CD4-positive, alpha-beta T cell (primary cell): ENCODE results near the gene MAP3K21. TPM values are rescaled to one million over a fixed set of nuclear protein-coding genes. Genes with fewer than 3 reads are reported as not detected.

Experiments
- ATAC-seq: fragments of 200-7000 bp; cut with Tn5 transposase; one replicate; pipeline ENCODE4 v1.10.0; 2022; ENCODE audit warnings: mild to moderate bottlenecking; ENCODE audit not compliant: poor library complexity
- CTCF ChIA-PET: fragments of 350-600 bp; sonication (Branson Sonifier 250); formaldehyde crosslinking; loops from one replicate; lab custom pipeline; 2021; ENCODE audit warnings: antibody characterized with exemption, inconsistent platforms; lab: Charles Lee
- POLR2A ChIA-PET: fragments of 350-600 bp; sonication (Branson Sonifier 250); formaldehyde crosslinking; loops from one replicate; lab custom pipeline; 2021; ENCODE audit warnings: antibody characterized with exemption, inconsistent platforms; lab: Charles Lee
- DNase-seq, 14 experiments: peaks; one replicate each; pipeline ENCODE4 v3.0.0-alpha.2; 2013 to 2020; ENCODE audit warnings: mixed read lengths in 2 of 14
- H3K27ac ChIP-seq, 2 donors: one replicate each; pipeline versions ENCODE4 v1.5.1 to v1.7.0; 2013; ENCODE audit warnings: low read length in 2 of 2, low read depth in 1 of 2, mild to moderate bottlenecking in 1 of 2
- H3K27me3 ChIP-seq, 2 experiments: 1 replicate in 1 of 2; 2 replicates in 1 of 2; pipeline versions ENCODE4 v1.6.1 to v1.7.0; 2013; ENCODE audit warnings: low read length in 2 of 2, control low read depth in 1 of 2, mild to moderate bottlenecking in 1 of 2, moderate library complexity in 1 of 2; ENCODE audit not compliant: insufficient read depth in 2 of 2, control insufficient read depth in 1 of 2
- H3K36me3 ChIP-seq: one replicate; pipeline ENCODE4 v1.6.1; 2013; ENCODE audit warnings: low read length, control low read depth; ENCODE audit not compliant: insufficient read depth
- H3K4me1 ChIP-seq: one replicate; pipeline ENCODE4 v1.6.1; 2013; ENCODE audit warnings: low read length, control low read depth; ENCODE audit not compliant: insufficient read depth
- H3K4me3 ChIP-seq: one replicate; pipeline ENCODE4 v1.5.1; 2013; ENCODE audit warnings: mild to moderate bottlenecking, low read length, moderate library complexity
- H3K9me3 ChIP-seq, 2 experiments: 1 replicate in 1 of 2; 2 replicates in 1 of 2; pipeline versions ENCODE4 v1.6.1 to v1.7.0; 2013; ENCODE audit warnings: low read length in 2 of 2, mild to moderate bottlenecking in 2 of 2, control low read depth in 1 of 2, moderate library complexity in 1 of 2; ENCODE audit not compliant: control insufficient read depth in 1 of 2, insufficient read depth in 1 of 2
- H3K27ac Mint-ChIP-seq: one replicate; pipeline ENCODE4 v1.8.0; 2020; ENCODE audit warnings: mixed read lengths
- H3K27me3 Mint-ChIP-seq: one replicate; pipeline ENCODE4 v1.8.0; 2021; ENCODE audit warnings: mixed read lengths
- H3K36me3 Mint-ChIP-seq: one replicate; pipeline ENCODE4 v1.8.0; 2021; ENCODE audit warnings: low read depth, mixed read lengths
- H3K4me1 Mint-ChIP-seq: one replicate; pipeline ENCODE4 v1.8.0; 2021; ENCODE audit warnings: low read depth, mixed read lengths
- H3K4me3 Mint-ChIP-seq: one replicate; pipeline ENCODE4 v1.8.0; 2020; ENCODE audit warnings: mild to moderate bottlenecking, mixed read lengths
- H3K9me3 Mint-ChIP-seq: one replicate; pipeline ENCODE4 v1.8.0; 2020; ENCODE audit warnings: mixed read lengths
- CTCF ChIP-seq: fragments of 200-600 bp; IDR thresholded peaks from one replicate; pipeline ENCODE4 v1.8.0; 2022; ENCODE audit warnings: antibody characterized with exemption, mild to moderate bottlenecking
- intact Hi-C, 2 experiments: fragments of 100-400 bp; cut with DNase I in 1 of 2; cut with micrococcal nuclease in 1 of 2; formaldehyde crosslinking; loops; one replicate each; pipeline versions ENCODE4 v1.15.1 to v1.9.0; 2023 to 2025; cut with DNase I, micrococcal nuclease
- polyA plus RNA-seq, 2 donors: library from polyadenylated mRNA; unstranded; fragments of 120-200 nt; gene quantifications; one replicate each; pipeline ENCODE4 v1.2.1, GENCODE V29; 2013
- total RNA-seq, 174 experiments: library from RNA in 2 of 174; stranded (reverse) in 2 of 174; gene quantifications; one replicate each; pipeline ENCODE4 v1.2.3 and lab custom pipeline; 2021 to 2026

MAP3K21 gene
- total RNA-seq (under 1 TPM; 0.95 to 0.99 TPM), total RNA-seq (lab: John Stamatoyannopoulos, UW) (2.1 to 15.3 (median 5.9) reads per million in 172 experiments)
- 1.3 TPM for polyA plus RNA-seq (2013, experiment 1 of 2)
- polyA plus RNA-seq (2013, experiment 2 of 2) = 1.4 TPM

- no peaks in the 10 kb centered on the region for H3K9me3 Mint-ChIP-seq
- peak within 1 kb of the TSS; percentile 94 for H3K4me3 Mint-ChIP-seq
- no peaks in the 10 kb centered on the region for H3K36me3 Mint-ChIP-seq
- TF ChIP-seq CTCF = no peak
- ChIA-PET POLR2A (interaction anchor here (1.1 to 1.4 kb wide), 2 partner anchors 32 to 57 kb away, joined by 3 to 8 read pairs; partner anchors contain the start of gene PCNX2), CTCF (no interaction called here)
- peaks cover 13% of the 10 kb centered on the region for H3K4me1 ChIP-seq
- H3K27ac ChIP-seq = peak within 1 kb of the TSS in 1 of 2 donors; percentile 30
- peaks cover 11% of the 10 kb centered on the region for H3K4me1 Mint-ChIP-seq
- intact Hi-C loops = loop anchor here (2.0 to 10.0 kb wide), 3 partner anchors 33 to 1995 kb away; partner anchors contain the start of gene PCNX2 (in 1 of the 2)
- no peak for DNase-seq
- H3K36me3 ChIP-seq = no peaks in the 10 kb centered on the region
- no peaks in the 10 kb centered on the region for H3K27me3 ChIP-seq
- H3K4me3 ChIP-seq = peak within 1 kb of the TSS; percentile 49
- peaks cover 9% of the 10 kb centered on the region for H3K27me3 Mint-ChIP-seq
- H3K27ac Mint-ChIP-seq = peak within 1 kb of the TSS; percentile 77
- H3K9me3 ChIP-seq = no peaks in the 10 kb centered on the region
- ATAC-seq = peak; percentile 35
These were observed at the start of gene MAP3K21 for GRCh38 chr1:233327651-233328141. Gene MAP3K21 (plus strand): TSS chr1:233327724. CDS start chr1:233328029, 305 bp downstream.

GRCh38 chr1:233278631-233279030, 48.9 kb upstream of the MAP3K21 start:
- no peak for ATAC-seq

GRCh38 chr1:233279971-233280370, 47.6 kb upstream of the MAP3K21 start:
- H3K27ac ChIP-seq = no peak overlapping the region
- CTCF ChIA-PET = no interaction called here

More at GRCh38 chr1:233278631-233279030, 48.9 kb upstream of the MAP3K21 start:
- intact Hi-C loops = no loop called here
- H3K4me3 ChIP-seq = no peak overlapping the region
- TF ChIP-seq CTCF = no peak
- POLR2A ChIA-PET = interaction anchor here (1.3 kb wide), 1 partner anchor 17 kb away, joined by 3 read pairs; the partner anchor contains the start of gene PCNX2
- Mint-ChIP-seq H3K27me3 (no peaks in the 10 kb centered on the region), H3K9me3 (no peaks in the 10 kb centered on the region), H3K36me3 (peaks cover 18% of the 10 kb centered on the region), H3K27ac (no peak overlapping the region), H3K4me3 (no peak overlapping the region), H3K4me1 (peaks cover 50% of the 10 kb centered on the region)
- no peaks in the 10 kb centered on the region for H3K9me3 ChIP-seq
- no peaks in the 10 kb centered on the region for H3K36me3 ChIP-seq
- no peaks in the 10 kb centered on the region for H3K27me3 ChIP-seq
- H3K27ac ChIP-seq = no peak overlapping the region
- peaks cover 22% of the 10 kb centered on the region for H3K4me1 ChIP-seq
- CTCF ChIA-PET = no interaction called here
- DNase-seq = no peak

More at GRCh38 chr1:233279971-233280370, 47.6 kb upstream of the MAP3K21 start:
- Histone ChIP-seq H3K4me1 (peaks cover 22% of the 10 kb centered on the region), H3K36me3 (no peaks in the 10 kb centered on the region), H3K9me3 (no peaks in the 10 kb centered on the region), H3K27me3 (no peaks in the 10 kb centered on the region), H3K4me3 (no peak overlapping the region)
- H3K36me3 Mint-ChIP-seq = peaks cover 7% of the 10 kb centered on the region
- H3K9me3 Mint-ChIP-seq = no peaks in the 10 kb centered on the region
- TF ChIP-seq CTCF = no peak
- peaks cover 54% of the 10 kb centered on the region for H3K4me1 Mint-ChIP-seq
- no peak for DNase-seq
- intact Hi-C loops = loop anchor here in 1 of 2 experiments (2.0 to 10.0 kb wide), 2 partner anchors 15 to 335 kb away; partner anchors contain the start of gene PCNX2
- ATAC-seq = no peak
- no peak overlapping the region for H3K4me3 Mint-ChIP-seq
- H3K27ac Mint-ChIP-seq = peak overlapping the region; percentile 45
- POLR2A ChIA-PET = no interaction called here
- no peaks in the 10 kb centered on the region for H3K27me3 Mint-ChIP-seq
